H9 (cell line): ENCODE data around the gene ZCCHC3. TPM values are rescaled to one million over a fixed set of nuclear protein-coding genes. Genes with fewer than 3 reads are reported as not detected.

Experiments used
- DNase-seq: peaks from one replicate; pipeline ENCODE4 v3.0.0-alpha.2; 2017
- H2AFZ ChIP-seq: one replicate; pipeline ENCODE4 v1.6.1; 2013; ENCODE audit warnings: mild to moderate bottlenecking, low read length, control low read depth, moderate library complexity
- H2AK5ac ChIP-seq: 2 replicates; pipeline ENCODE4 v1.6.1; 2013; ENCODE audit warnings: low read length, control low read depth, mixed read lengths; ENCODE audit not compliant: insufficient read length
- H2BK120ac ChIP-seq: one replicate; pipeline ENCODE4 v1.6.1; 2013; ENCODE audit warnings: low read depth, mild to moderate bottlenecking, low read length, control low read depth, inconsistent platforms; ENCODE audit not compliant: poor library complexity, severe bottlenecking
- H2BK12ac ChIP-seq: 2 replicates; pipeline ENCODE4 v1.6.1; 2013; ENCODE audit warnings: low read length, control low read depth, mixed read lengths, low read depth; ENCODE audit not compliant: insufficient read length
- H2BK15ac ChIP-seq: 2 replicates; pipeline ENCODE4 v1.6.1; 2013; ENCODE audit warnings: low read depth, low read length, control low read depth
- H2BK20ac ChIP-seq: one replicate; pipeline ENCODE4 v1.6.1; 2013; ENCODE audit warnings: low read depth, mild to moderate bottlenecking, low read length, control low read depth, inconsistent platforms; ENCODE audit not compliant: poor library complexity, severe bottlenecking
- H2BK5ac ChIP-seq: 2 replicates; pipeline ENCODE4 v1.6.1; 2013; ENCODE audit warnings: low read length, control low read depth, mixed read lengths; ENCODE audit not compliant: insufficient read length
- H3K14ac ChIP-seq: 2 replicates; pipeline ENCODE4 v1.6.1; 2013; ENCODE audit warnings: low read length, control low read depth; ENCODE audit not compliant: insufficient read depth
- H3K18ac ChIP-seq: 2 replicates; pipeline ENCODE4 v1.6.1; 2013; ENCODE audit warnings: low read depth, mild to moderate bottlenecking, mixed read lengths, low read length, control low read depth; ENCODE audit not compliant: insufficient read length
- H3K23ac ChIP-seq: 2 replicates; pipeline ENCODE4 v1.6.1; 2013; ENCODE audit warnings: low read length, control low read depth, mixed read lengths, low read depth; ENCODE audit not compliant: insufficient read length
- H3K23me2 ChIP-seq: 2 replicates; pipeline ENCODE4 v1.6.1; 2013; ENCODE audit warnings: low read depth, mild to moderate bottlenecking, mixed read lengths, low read length, control low read depth; ENCODE audit not compliant: insufficient read length, poor library complexity, severe bottlenecking
- H3K27ac ChIP-seq: 2 replicates; pipeline ENCODE4 v1.5.1; 2013; ENCODE audit warnings: low read length, control low read depth, mixed read lengths, low read depth; ENCODE audit not compliant: insufficient read length
- H3K27me3 ChIP-seq: 2 replicates; pipeline ENCODE4 v1.6.1; 2013; ENCODE audit warnings: low read length, control low read depth, inconsistent platforms; ENCODE audit not compliant: insufficient read depth
- H3K4ac ChIP-seq: 2 replicates; pipeline ENCODE4 v1.6.1; 2013; ENCODE audit warnings: low read depth, mild to moderate bottlenecking, control low read depth, inconsistent platforms, low read length, moderate library complexity
- H3K4me1 ChIP-seq: 2 replicates; pipeline ENCODE4 v1.6.1; 2013; ENCODE audit warnings: low read length, control low read depth, inconsistent platforms; ENCODE audit not compliant: insufficient read depth
- H3K4me2 ChIP-seq: 2 replicates; pipeline ENCODE4 v1.6.1; 2013; ENCODE audit warnings: low read length, control low read depth, mixed read lengths; ENCODE audit not compliant: insufficient read length, insufficient read depth
- H3K56ac ChIP-seq: 2 replicates; pipeline ENCODE4 v1.6.1; 2013; ENCODE audit warnings: low read depth, mild to moderate bottlenecking, mixed read lengths, low read length, control low read depth; ENCODE audit not compliant: insufficient read length
- H3K79me1 ChIP-seq: 2 replicates; pipeline ENCODE4 v1.6.1; 2013; ENCODE audit warnings: low read depth, mild to moderate bottlenecking, moderate library complexity, low read length, control low read depth, inconsistent platforms; ENCODE audit not compliant: insufficient read depth, poor library complexity, severe bottlenecking
- H3K79me2 ChIP-seq: 2 replicates; pipeline ENCODE4 v1.6.1; 2013; ENCODE audit warnings: low read length, control low read depth, inconsistent platforms; ENCODE audit not compliant: insufficient read depth
- H3K9ac ChIP-seq: 2 replicates; pipeline ENCODE4 v1.6.1; 2013; ENCODE audit warnings: low read length, control low read depth, mixed read lengths; ENCODE audit not compliant: insufficient read length; ENCODE audit errors: extremely low read depth
- H3K9me3 ChIP-seq: one replicate; pipeline ENCODE4 v1.6.1; 2013; ENCODE audit warnings: low read depth, low read length, inconsistent platforms; ENCODE audit not compliant: control insufficient read depth
- H3T11ph ChIP-seq: one replicate; pipeline ENCODE4 v1.6.1; 2013; ENCODE audit warnings: mild to moderate bottlenecking, low read length, control low read depth, inconsistent platforms
- H4K20me1 ChIP-seq: one replicate; pipeline ENCODE4 v1.6.1; 2013; ENCODE audit not compliant: control insufficient read depth, insufficient read length, insufficient read depth
- H4K5ac ChIP-seq: 2 replicates; pipeline ENCODE4 v1.6.1; 2013; ENCODE audit warnings: low read depth, mild to moderate bottlenecking, mixed read lengths, low read length, control low read depth; ENCODE audit not compliant: insufficient read length
- H4K8ac ChIP-seq: replicated peaks from 2 replicates; pipeline ENCODE4 v1.6.1; 2013; ENCODE audit warnings: low read length, control low read depth, mixed read lengths, low read depth; ENCODE audit not compliant: insufficient read length
- H4K91ac ChIP-seq: 2 replicates; pipeline ENCODE4 v1.6.1; 2013; ENCODE audit warnings: low read depth, mild to moderate bottlenecking, moderate library complexity, mixed read lengths, low read length, control low read depth; ENCODE audit not compliant: insufficient read length
- H3K27ac Mint-ChIP-seq, 3 experiments: 2 replicates in 2 of 3; 3 replicates in 1 of 3; pipeline ENCODE4 v1.8.0; 2020 to 2021; ENCODE audit warnings: mixed read lengths in 3 of 3, mild to moderate bottlenecking in 1 of 3, moderate library complexity in 1 of 3
- H3K27me3 Mint-ChIP-seq: 2 replicates; pipeline ENCODE4 v1.8.0; 2021; ENCODE audit warnings: low read depth, mild to moderate bottlenecking, moderate library complexity, mixed read lengths
- H3K36me3 Mint-ChIP-seq, 3 experiments: 2 replicates in 2 of 3; 3 replicates in 1 of 3; pipeline ENCODE4 v1.8.0; 2020 to 2021; ENCODE audit warnings: low read depth in 3 of 3, mixed read lengths in 3 of 3; ENCODE audit not compliant: insufficient read depth in 1 of 3
- H3K4me1 Mint-ChIP-seq, 2 experiments: 2 replicates each; pipeline ENCODE4 v1.8.0; 2020; ENCODE audit warnings: mixed read lengths in 2 of 2
- H3K4me3 Mint-ChIP-seq, 2 experiments: 2 replicates in 1 of 2; 3 replicates in 1 of 2; pipeline ENCODE4 v1.8.0; 2020 to 2021; ENCODE audit warnings: mild to moderate bottlenecking in 2 of 2, mixed read lengths in 2 of 2, moderate library complexity in 1 of 2
- H3K9me3 Mint-ChIP-seq, 2 experiments: 2 replicates in 1 of 2; 3 replicates in 1 of 2; pipeline ENCODE4 v1.8.0; 2020; ENCODE audit warnings: mild to moderate bottlenecking in 2 of 2, mixed read lengths in 2 of 2, moderate library complexity in 1 of 2
- CTCF ChIP-seq: fragments of 200-600 bp; sonication (generic); conservative IDR thresholded peaks from 3 replicates; pipeline ENCODE4 v1.8.0; 2021; ENCODE audit warnings: antibody characterized with exemption, mild to moderate bottlenecking
- WGBS: extraction: QIAGEN DNeasy Blood & Tissue Kit; methylation state at CpG from one replicate; pipeline ENCODE4 v1.1.7; 2013; ENCODE audit warnings: missing lambda C conversion rate, low lambda C conversion rate, mixed read lengths; ENCODE audit not compliant: insufficient read length; ENCODE audit errors: extremely low coverage; 5-methylcytosine and 5-hydroxymethylcytosine counted together
- total RNA-seq: library from RNA; stranded (reverse); gene quantifications from 2 replicates; pipeline ENCODE4 v1.2.1, GENCODE V29; 2021

Gene ZCCHC3
- total RNA-seq, 1 experiment from 2014 or later: 41.3 TPM

GRCh38 chr20:346033-346639 lies 48.8 kb downstream of the ZCCHC3 start:
- Histone ChIP-seq H3T11ph (no peak overlapping the region), H4K91ac (no peak overlapping the region), H3K9ac (no peak overlapping the region), H2BK120ac (no peak overlapping the region), H3K79me2 (no peaks in the 10 kb centered on the region), H4K8ac (no peak overlapping the region), H3K27ac (no peak overlapping the region), H3K23me2 (peaks cover 18% of the 10 kb centered on the region), H3K4me2 (peak overlapping the region; percentile 98), H2BK20ac (no peak overlapping the region), H2AK5ac (no peak overlapping the region), H3K14ac (no peak overlapping the region), H3K23ac (no peak overlapping the region), H2AFZ (no peak overlapping the region), H3K9me3 (no peaks in the 10 kb centered on the region), H3K79me1 (no peaks in the 10 kb centered on the region), H3K18ac (no peak overlapping the region), H2BK5ac (no peak overlapping the region), H3K4ac (no peak overlapping the region), H2BK12ac (no peak overlapping the region), H2BK15ac (no peak overlapping the region), H4K20me1 (no peaks in the 10 kb centered on the region), H3K27me3 (no peaks in the 10 kb centered on the region), H3K4me1 (no peaks in the 10 kb centered on the region; the same call in 1 of the 2 replicates), H4K5ac (no peak overlapping the region), H3K56ac (no peak overlapping the region)
- H3K27ac Mint-ChIP-seq: peak overlapping the region in 2 of 3 experiments; percentile 91 to 96; a peak in 4 of 7 replicates
- peak overlapping the region; percentile 86 to 89 for H3K4me3 Mint-ChIP-seq
- no peak for DNase-seq
- TF ChIP-seq CTCF: no peak
- H3K9me3 Mint-ChIP-seq: no peaks in the 10 kb centered on the region; a peak in 1 of 5 replicates
- WGBS: no CpG with 5 or more reads among the region's 9 CpGs
- peaks cover 28% of the 10 kb centered on the region for H3K27me3 Mint-ChIP-seq
- peaks cover 15 to 23% of the 10 kb centered on the region in 2 experiments for H3K4me1 Mint-ChIP-seq
- H3K36me3 Mint-ChIP-seq: peaks cover 0 to 4% (median 3%) of the 10 kb centered on the region in 3 experiments; a peak in 6 of 7 replicates
